Measurements from ENCODE around the gene CAPZA1.

CAPZA1 gene

GRCh38 chr1:112712701-112713128, 93.1 kb downstream of the CAPZA1 start:
- in situ Hi-C loops (cut with MboI; ENCODE audit: low sequenced_read_pairs), result loop anchor here (5.0 kb wide), 1 partner anchor 95 kb away; no protein-coding TSS in a partner anchor

GRCh38 chr1:112713466-112714312, 94.1 kb downstream of the CAPZA1 start:
- in situ Hi-C loops (cut with MboI; ENCODE audit: low sequenced_read_pairs), result loop anchor here (5.0 kb wide), 1 partner anchor 94 kb away; no protein-coding TSS in a partner anchor

GRCh38 chr1:112714313-112715263, 95.0 kb downstream of the CAPZA1 start:
- in situ Hi-C loops (cut with MboI; ENCODE audit: low sequenced_read_pairs), result loop anchor here (5.0 kb wide), 1 partner anchor 93 kb away; no protein-coding TSS in a partner anchor

GRCh38 chr1:112715264-112716053, 95.8 kb downstream of the CAPZA1 start, which contains the start of gene PPM1J:
Gene PPM1J (minus strand): TSS chr1:112715332. CDS start chr1:112715301, 31 bp downstream.
- in situ Hi-C loops (cut with MboI; ENCODE audit: low sequenced_read_pairs), result no loop called here

- in situ Hi-C loops (cut with MboI; ENCODE audit: low sequenced_read_pairs), result no loop called here
Measured at GRCh38 chr1:112716133-112716720, 96.6 kb downstream of the CAPZA1 start.

- in situ Hi-C loops (cut with MboI; ENCODE audit: low sequenced_read_pairs), result no loop called here
Measured at GRCh38 chr1:112717263-112717873, 97.7 kb downstream of the CAPZA1 start.

- in situ Hi-C loops (cut with MboI; ENCODE audit: low sequenced_read_pairs), result no loop called here
Measured at GRCh38 chr1:112718691-112719418, 99.2 kb downstream of the CAPZA1 start.

- in situ Hi-C loops (cut with MboI; ENCODE audit: low sequenced_read_pairs), result no loop called here
Measured at GRCh38 chr1:112719706-112720105, 100.1 kb downstream of the CAPZA1 start.

GRCh38 chr1:112720800-112721199, 101.2 kb downstream of the CAPZA1 start:
- in situ Hi-C loops (cut with MboI; ENCODE audit: low sequenced_read_pairs), result no loop called here

All from HL-60/S4 (cell line).